ENCODE data around the gene HRG. TPM values are rescaled to one million over a fixed set of nuclear protein-coding genes. Genes with fewer than 3 reads are reported as not detected.

The HRG gene
- polyA plus RNA-seq, 1 experiment = not detected

- ChIA-PET CTCF (interaction anchor here (0.6 kb wide), 1 partner anchor 87 kb away, joined by 3 read pairs; no protein-coding TSS in a partner anchor), POLR2A (no interaction called here)
Measured at GRCh38 chr3:186648851-186649250, 17.0 kb upstream of the HRG start.

DNA sequence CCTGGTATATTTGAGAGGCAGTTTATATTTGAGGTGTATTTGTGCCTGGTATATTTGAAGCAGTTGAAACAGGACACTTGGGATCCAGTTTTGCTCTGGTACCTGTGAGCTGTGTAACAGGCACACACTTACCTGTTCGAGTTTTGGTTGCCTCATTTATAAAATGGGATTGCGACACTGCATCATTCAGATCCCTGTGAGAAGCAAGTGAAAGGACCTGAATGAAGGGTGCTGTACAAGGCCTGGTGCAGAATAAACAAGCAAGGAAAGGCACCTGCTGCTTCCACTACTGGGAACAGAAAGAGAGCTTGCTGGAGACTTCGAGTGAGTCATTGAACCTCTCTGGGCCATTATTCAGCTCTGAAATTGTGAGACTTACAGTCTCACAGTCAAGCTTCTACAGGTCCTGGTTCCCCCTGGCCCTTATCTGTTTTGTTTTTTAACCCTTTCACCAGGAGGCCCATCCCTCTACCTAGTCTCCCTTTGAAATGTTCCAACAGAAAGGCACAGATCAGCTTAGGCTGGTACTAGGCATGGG is 14.1 kb upstream of the HRG start:
- Histone ChIP-seq H3K27me3 (ENCODE audit: control insufficient read depth, insufficient read depth, low read length) (peaks cover 2% of the 10 kb centered on the region; the same call in 1 of the 2 replicates), H3K36me3 (ENCODE audit: control insufficient read depth, insufficient read depth, low read length) (no peaks in the 10 kb centered on the region), H3K4me3 (ENCODE audit: low read depth, low read length) (no peak overlapping the region)
- TF ChIP-seq CTCF (IDR thresholded peaks at IDR 0.05; ENCODE audit: insufficient read depth, low read depth, low read length) = no peak
- DNase-seq (ENCODE audit: low read depth) = no peak
- ChIA-PET CTCF (no interaction called here), POLR2A (no interaction called here)

More at GRCh38 chr3:186648851-186649250, 17.0 kb upstream of the HRG start:
- no peak for DNase-seq (ENCODE audit: low read depth)
- H3K27me3 ChIP-seq (ENCODE audit: control insufficient read depth, insufficient read depth, low read length) = peaks cover 3% of the 10 kb centered on the region
- H3K4me3 ChIP-seq (ENCODE audit: low read depth, low read length) = no peak overlapping the region
- TF ChIP-seq CTCF (IDR thresholded peaks at IDR 0.05; ENCODE audit: insufficient read depth, low read depth, low read length) = no peak
- no peaks in the 10 kb centered on the region for H3K36me3 ChIP-seq (ENCODE audit: control insufficient read depth, insufficient read depth, low read length)

DNA sequence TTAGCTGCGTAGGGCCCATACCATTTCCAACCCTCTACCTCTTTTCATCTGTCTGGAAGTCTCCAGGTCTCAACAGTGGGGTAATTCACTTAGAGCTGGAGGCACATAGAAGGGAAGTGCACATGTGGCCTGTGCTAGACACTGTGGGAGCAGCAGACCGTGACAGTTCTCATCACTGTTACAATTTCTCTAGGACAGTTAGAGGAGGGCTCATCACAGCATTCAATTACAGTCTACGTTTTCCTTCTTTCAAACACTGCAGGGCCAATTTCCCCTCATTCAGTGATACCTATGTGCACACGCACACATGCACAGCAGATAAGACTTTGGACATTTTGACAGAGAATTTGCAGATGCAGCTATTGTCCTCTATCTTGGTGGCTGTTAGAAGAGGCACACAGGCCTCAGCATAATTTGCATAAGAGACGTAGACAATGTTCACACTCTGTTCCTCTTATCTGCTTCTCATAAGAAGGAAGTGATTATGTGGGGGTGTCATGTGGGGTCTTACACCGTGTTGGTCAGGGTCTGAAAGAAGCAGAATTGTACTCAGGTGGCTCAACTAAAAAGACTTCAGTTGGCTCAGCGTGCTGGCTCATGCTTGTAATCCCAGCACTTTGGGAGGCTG is 12.6 kb upstream of the HRG start:
- POLR2A ChIA-PET = no interaction called here
- Histone ChIP-seq H3K27me3 (ENCODE audit: control insufficient read depth, insufficient read depth, low read length) (peaks cover 2% of the 10 kb centered on the region; the same call in 1 of the 2 replicates), H3K36me3 (ENCODE audit: control insufficient read depth, insufficient read depth, low read length) (no peaks in the 10 kb centered on the region), H3K4me3 (ENCODE audit: low read depth, low read length) (no peak overlapping the region)
- TF ChIP-seq CTCF (IDR thresholded peaks at IDR 0.05; ENCODE audit: insufficient read depth, low read depth, low read length) = no peak
- no peak for DNase-seq (ENCODE audit: low read depth)
- CTCF ChIA-PET = no interaction called here

DNA sequence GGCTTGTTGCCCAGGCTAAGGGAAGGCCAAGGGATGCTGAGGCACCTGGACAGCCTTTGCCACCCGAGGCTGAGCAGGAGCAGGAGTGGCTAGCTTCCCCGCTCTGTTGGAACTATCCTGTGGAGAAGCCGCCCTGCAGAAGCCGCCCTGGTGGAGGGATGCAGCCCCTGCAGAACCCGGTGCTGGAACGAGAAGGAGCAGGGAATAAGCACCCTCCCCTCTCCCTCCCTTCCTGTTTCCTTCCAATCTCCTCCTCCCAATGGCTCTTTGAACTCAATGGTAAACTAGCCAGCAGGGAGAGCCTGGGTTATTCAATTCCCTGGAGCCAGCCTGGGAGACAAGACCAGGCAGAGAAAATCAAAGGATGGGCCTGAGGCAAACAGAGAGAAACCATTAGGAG is 11.8 kb upstream of the HRG start:
- TF ChIP-seq CTCF (IDR thresholded peaks at IDR 0.05; ENCODE audit: insufficient read depth, low read depth, low read length) = no peak
- H3K4me3 ChIP-seq (ENCODE audit: low read depth, low read length) = no peak overlapping the region
- ChIA-PET POLR2A (no interaction called here), CTCF (no interaction called here)
- no peaks in the 10 kb centered on the region for H3K36me3 ChIP-seq (ENCODE audit: control insufficient read depth, insufficient read depth, low read length)
- H3K27me3 ChIP-seq (ENCODE audit: control insufficient read depth, insufficient read depth, low read length) = peaks cover 2% of the 10 kb centered on the region; the same call in 1 of the 2 replicates
- no peak for DNase-seq (ENCODE audit: low read depth)

GRCh38 chr3:186663361-186664118 is 2.3 kb upstream of the HRG start:
- Histone ChIP-seq H3K4me3 (ENCODE audit: low read depth, low read length) (no peak overlapping the region), H3K27me3 (ENCODE audit: control insufficient read depth, insufficient read depth, low read length) (peaks cover 5% of the 10 kb centered on the region), H3K36me3 (ENCODE audit: control insufficient read depth, insufficient read depth, low read length) (no peaks in the 10 kb centered on the region)
- ChIA-PET POLR2A (no interaction called here), CTCF (no interaction called here)
- no peak for DNase-seq (ENCODE audit: low read depth)
- no peak for TF ChIP-seq CTCF (IDR thresholded peaks at IDR 0.05; ENCODE audit: insufficient read depth, low read depth, low read length)
